Measurements from ENCODE around the gene MPST.

The MPST gene

DNA sequence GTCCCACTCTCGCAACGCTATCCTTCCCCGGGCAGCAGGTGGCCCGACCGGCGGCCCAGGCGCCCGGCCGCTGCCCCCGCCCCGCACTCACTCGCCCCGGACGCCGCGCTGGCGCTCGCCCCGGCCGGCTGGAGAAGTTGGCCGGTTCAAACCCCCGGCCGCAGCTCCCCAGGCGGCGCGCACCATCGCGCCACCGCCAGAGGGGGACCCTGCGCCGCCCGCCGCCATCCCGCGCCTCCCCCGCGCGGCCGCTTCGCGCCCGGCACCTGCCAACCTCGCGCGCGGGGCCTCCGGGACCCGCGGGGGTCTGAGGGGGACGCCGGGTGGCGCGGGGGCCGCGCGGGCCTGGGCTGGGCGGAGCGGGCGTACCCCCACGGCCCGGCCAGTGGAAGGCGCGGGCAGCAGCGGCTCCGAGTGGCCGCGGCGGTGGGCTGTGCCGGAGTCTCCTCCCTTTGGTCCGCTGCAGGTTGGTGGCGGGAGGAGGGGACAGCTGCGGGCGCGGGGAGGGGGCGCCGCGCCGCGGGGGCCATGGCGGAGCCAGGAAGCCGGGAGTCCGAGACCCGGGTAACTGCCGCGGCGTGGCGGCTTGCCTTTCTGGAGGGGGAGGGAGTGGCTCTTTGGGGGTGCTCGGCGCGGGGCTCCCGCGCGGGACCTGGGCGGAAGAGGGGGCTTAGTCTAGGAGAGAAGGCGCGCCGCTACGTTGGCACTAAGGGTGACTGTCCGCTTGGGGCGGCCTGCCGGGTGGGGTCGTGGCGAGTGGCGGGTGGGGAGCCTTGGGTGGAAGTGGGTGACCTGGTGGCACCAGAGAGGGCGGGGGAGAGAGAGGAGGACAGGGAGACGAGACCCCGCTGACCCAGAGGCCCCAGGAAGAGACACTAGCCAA, at the start of gene MPST, which contains the start of gene TST:
Gene MPST, plus strand, starts transcription at position 434 of the 883 bp plus-strand sequence. Its CDS starts 95 bp downstream, at position 529.
Gene TST, minus strand, starts transcription at position 139 of the 883 bp plus-strand sequence. CDS start 715 bp downstream, outside the sequence.
- peaks cover 12% of the 10 kb centered on the region for H3K4me1 ChIP-seq (ENCODE audit: low read length)
- peak within 1 kb of the TSS; percentile 81 for H2AFZ ChIP-seq (ENCODE audit: low read depth, low read length)
- H3K27me3 ChIP-seq (ENCODE audit: low read depth, low read length): no peaks in the 10 kb centered on the region
- H3K27ac ChIP-seq (ENCODE audit: low read length): peak within 1 kb of the TSS; percentile 1
- H3K9me3 ChIP-seq (ENCODE audit: insufficient read depth, low read length): no peaks in the 10 kb centered on the region
- H3K79me2 ChIP-seq (ENCODE audit: low read length): no peaks in the 10 kb centered on the region; the same call in 1 of the 2 replicates
- H4K20me1 ChIP-seq (ENCODE audit: insufficient read depth, low read length): no peaks in the 10 kb centered on the region
- H3K4me3 ChIP-seq (ENCODE audit: low read length): peak within 1 kb of the TSS; percentile 78
- peak within 1 kb of the TSS; percentile 83 for H3K4me2 ChIP-seq (ENCODE audit: low read length)
- H3K36me3 ChIP-seq (replicated peaks; ENCODE audit: low read depth, low read length): peaks cover 2% of the 10 kb centered on the region
- H3K9ac ChIP-seq (ENCODE audit: low read length): peak within 1 kb of the TSS; percentile 71
- TF ChIP-seq EZH2phosphoT487 (IDR thresholded peaks at IDR 0.05; ENCODE audit: low read depth): no peak
- TF ChIP-seq CTCF (IDR thresholded peaks at IDR 0.05; ENCODE audit: low read depth, low read length): peak; percentile 21; the same call in 1 of the 2 replicates

GRCh38 chr22:36971341-36972125, 48.0 kb upstream of the MPST start:
- Histone ChIP-seq H3K9ac (ENCODE audit: low read length) (no peak overlapping the region), H3K36me3 (replicated peaks; ENCODE audit: low read depth, low read length) (no peaks in the 10 kb centered on the region), H4K20me1 (ENCODE audit: insufficient read depth, low read length) (no peaks in the 10 kb centered on the region), H3K79me2 (ENCODE audit: low read length) (no peaks in the 10 kb centered on the region), H2AFZ (ENCODE audit: low read depth, low read length) (no peak overlapping the region), H3K4me3 (ENCODE audit: low read length) (no peak overlapping the region), H3K9me3 (ENCODE audit: insufficient read depth, low read length) (no peaks in the 10 kb centered on the region), H3K27me3 (ENCODE audit: low read depth, low read length) (no peaks in the 10 kb centered on the region), H3K4me2 (ENCODE audit: low read length) (no peak overlapping the region), H3K4me1 (ENCODE audit: low read length) (no peaks in the 10 kb centered on the region), H3K27ac (ENCODE audit: low read length) (no peak overlapping the region)
- no peak for TF ChIP-seq EZH2phosphoT487 (IDR thresholded peaks at IDR 0.05; ENCODE audit: low read depth)
- no peak for TF ChIP-seq CTCF (IDR thresholded peaks at IDR 0.05; ENCODE audit: low read depth, low read length)

- Histone ChIP-seq H3K4me3 (ENCODE audit: low read length) (no peak overlapping the region), H4K20me1 (ENCODE audit: insufficient read depth, low read length) (no peaks in the 10 kb centered on the region), H3K9ac (ENCODE audit: low read length) (no peak overlapping the region), H3K27ac (ENCODE audit: low read length) (no peak overlapping the region), H3K79me2 (ENCODE audit: low read length) (no peaks in the 10 kb centered on the region), H3K9me3 (ENCODE audit: insufficient read depth, low read length) (no peaks in the 10 kb centered on the region), H3K36me3 (replicated peaks; ENCODE audit: low read depth, low read length) (no peaks in the 10 kb centered on the region), H2AFZ (ENCODE audit: low read depth, low read length) (peak overlapping the region; percentile 80; the same call in 1 of the 2 replicates), H3K4me1 (ENCODE audit: low read length) (peaks cover 11% of the 10 kb centered on the region; the same call in 1 of the 2 replicates), H3K27me3 (ENCODE audit: low read depth, low read length) (no peaks in the 10 kb centered on the region), H3K4me2 (ENCODE audit: low read length) (no peak overlapping the region; the same call in 1 of the 2 replicates)
- TF ChIP-seq EZH2phosphoT487 (IDR thresholded peaks at IDR 0.05; ENCODE audit: low read depth): no peak
- no peak for TF ChIP-seq CTCF (IDR thresholded peaks at IDR 0.05; ENCODE audit: low read depth, low read length)
Observed at GRCh38 chr22:36976606-36977005, 42.9 kb upstream of the MPST start.

Measured in OCI-LY3 (cell line).